ENCODE data around the gene MN1. TPM values are rescaled to one million over a fixed set of nuclear protein-coding genes. Genes with fewer than 3 reads are reported as not detected.

The MN1 gene
- total and polyA plus RNA-seq, 2 experiments from 2014 or later: 1.0 to 6.8 TPM

DNA sequence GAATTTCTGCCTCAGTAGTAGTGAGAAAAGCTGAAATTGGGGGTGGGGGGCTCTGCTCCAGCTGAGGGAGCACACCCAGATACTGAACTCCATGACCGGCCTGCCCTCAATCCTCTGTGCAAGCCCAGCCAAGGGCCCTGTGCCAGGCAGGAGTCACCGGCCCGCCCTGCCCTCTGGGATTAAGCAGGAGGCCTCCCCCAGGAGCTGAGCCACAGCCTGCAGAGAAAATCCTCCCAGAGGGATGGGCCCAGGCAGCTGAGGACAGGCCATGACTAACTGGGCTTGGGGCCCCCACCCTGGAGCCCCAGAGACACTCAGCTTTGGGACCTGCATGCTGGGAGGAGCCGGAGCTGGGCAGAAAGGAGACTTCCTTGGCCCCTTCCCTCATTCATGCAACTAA lies 48.8 kb downstream of the MN1 start (continued):
- TF ChIP-seq, protein P1, sequence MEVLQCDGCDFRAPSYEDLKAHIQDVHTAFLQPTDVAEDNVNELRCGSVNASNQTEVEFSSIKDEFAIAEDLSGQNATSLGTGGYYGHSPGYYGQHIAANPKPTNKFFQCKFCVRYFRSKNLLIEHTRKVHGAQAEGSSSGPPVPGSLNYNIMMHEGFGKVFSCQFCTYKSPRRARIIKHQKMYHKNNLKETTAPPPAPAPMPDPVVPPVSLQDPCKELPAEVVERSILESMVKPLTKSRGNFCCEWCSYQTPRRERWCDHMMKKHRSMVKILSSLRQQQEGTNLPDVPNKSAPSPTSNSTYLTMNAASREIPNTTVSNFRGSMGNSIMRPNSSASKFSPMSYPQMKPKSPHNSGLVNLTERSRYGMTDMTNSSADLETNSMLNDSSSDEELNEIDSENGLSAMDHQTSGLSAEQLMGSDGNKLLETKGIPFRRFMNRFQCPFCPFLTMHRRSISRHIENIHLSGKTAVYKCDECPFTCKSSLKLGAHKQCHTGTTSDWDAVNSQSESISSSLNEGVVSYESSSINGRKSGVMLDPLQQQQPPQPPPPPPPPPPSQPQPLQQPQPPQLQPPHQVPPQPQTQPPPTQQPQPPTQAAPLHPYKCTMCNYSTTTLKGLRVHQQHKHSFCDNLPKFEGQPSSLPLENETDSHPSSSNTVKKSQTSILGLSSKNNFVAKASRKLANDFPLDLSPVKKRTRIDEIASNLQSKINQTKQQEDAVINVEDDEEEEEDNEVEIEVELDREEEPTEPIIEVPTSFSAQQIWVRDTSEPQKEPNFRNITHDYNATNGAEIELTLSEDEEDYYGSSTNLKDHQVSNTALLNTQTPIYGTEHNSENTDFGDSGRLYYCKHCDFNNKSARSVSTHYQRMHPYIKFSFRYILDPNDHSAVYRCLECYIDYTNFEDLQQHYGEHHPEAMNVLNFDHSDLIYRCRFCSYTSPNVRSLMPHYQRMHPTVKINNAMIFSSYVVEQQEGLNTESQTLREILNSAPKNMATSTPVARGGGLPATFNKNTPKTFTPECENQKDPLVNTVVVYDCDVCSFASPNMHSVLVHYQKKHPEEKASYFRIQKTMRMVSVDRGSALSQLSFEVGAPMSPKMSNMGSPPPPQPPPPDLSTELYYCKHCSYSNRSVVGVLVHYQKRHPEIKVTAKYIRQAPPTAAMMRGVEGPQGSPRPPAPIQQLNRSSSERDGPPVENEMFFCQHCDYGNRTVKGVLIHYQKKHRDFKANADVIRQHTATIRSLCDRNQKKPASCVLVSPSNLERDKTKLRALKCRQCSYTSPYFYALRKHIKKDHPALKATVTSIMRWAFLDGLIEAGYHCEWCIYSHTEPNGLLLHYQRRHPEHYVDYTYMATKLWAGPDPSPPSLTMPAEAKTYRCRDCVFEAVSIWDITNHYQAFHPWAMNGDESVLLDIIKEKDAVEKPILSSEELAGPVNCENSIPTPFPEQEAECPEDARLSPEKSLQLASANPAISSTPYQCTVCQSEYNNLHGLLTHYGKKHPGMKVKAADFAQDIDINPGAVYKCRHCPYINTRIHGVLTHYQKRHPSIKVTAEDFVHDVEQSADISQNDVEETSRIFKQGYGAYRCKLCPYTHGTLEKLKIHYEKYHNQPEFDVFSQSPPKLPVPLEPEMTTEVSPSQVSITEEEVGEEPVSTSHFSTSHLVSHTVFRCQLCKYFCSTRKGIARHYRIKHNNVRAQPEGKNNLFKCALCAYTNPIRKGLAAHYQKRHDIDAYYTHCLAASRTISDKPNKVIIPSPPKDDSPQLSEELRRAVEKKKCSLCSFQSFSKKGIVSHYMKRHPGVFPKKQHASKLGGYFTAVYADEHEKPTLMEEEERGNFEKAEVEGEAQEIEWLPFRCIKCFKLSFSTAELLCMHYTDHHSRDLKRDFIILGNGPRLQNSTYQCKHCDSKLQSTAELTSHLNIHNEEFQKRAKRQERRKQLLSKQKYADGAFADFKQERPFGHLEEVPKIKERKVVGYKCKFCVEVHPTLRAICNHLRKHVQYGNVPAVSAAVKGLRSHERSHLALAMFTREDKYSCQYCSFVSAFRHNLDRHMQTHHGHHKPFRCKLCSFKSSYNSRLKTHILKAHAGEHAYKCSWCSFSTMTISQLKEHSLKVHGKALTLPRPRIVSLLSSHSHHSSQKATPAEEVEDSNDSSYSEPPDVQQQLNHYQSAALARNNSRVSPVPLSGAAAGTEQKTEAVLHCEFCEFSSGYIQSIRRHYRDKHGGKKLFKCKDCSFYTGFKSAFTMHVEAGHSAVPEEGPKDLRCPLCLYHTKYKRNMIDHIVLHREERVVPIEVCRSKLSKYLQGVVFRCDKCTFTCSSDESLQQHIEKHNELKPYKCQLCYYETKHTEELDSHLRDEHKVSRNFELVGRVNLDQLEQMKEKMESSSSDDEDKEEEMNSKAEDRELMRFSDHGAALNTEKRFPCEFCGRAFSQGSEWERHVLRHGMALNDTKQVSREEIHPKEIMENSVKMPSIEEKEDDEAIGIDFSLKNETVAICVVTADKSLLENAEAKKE (CRISPR knock-in tag; IDR thresholded peaks at IDR 0.05): no peak
- TF ChIP-seq CREB1 (CRISPR knock-in tag; IDR thresholded peaks at IDR 0.05; ENCODE audit: low read depth) (no peak), STAT1 (IDR thresholded peaks at IDR 0.05; ENCODE audit: unreplicated experiment) (no peak), EZH2phosphoT487 (IDR thresholded peaks at IDR 0.05; ENCODE audit: unreplicated experiment) (no peak), JUNB (IDR thresholded peaks at IDR 0.05; ENCODE audit: unreplicated experiment) (no peak)
- TF ChIP-seq, protein P2, sequence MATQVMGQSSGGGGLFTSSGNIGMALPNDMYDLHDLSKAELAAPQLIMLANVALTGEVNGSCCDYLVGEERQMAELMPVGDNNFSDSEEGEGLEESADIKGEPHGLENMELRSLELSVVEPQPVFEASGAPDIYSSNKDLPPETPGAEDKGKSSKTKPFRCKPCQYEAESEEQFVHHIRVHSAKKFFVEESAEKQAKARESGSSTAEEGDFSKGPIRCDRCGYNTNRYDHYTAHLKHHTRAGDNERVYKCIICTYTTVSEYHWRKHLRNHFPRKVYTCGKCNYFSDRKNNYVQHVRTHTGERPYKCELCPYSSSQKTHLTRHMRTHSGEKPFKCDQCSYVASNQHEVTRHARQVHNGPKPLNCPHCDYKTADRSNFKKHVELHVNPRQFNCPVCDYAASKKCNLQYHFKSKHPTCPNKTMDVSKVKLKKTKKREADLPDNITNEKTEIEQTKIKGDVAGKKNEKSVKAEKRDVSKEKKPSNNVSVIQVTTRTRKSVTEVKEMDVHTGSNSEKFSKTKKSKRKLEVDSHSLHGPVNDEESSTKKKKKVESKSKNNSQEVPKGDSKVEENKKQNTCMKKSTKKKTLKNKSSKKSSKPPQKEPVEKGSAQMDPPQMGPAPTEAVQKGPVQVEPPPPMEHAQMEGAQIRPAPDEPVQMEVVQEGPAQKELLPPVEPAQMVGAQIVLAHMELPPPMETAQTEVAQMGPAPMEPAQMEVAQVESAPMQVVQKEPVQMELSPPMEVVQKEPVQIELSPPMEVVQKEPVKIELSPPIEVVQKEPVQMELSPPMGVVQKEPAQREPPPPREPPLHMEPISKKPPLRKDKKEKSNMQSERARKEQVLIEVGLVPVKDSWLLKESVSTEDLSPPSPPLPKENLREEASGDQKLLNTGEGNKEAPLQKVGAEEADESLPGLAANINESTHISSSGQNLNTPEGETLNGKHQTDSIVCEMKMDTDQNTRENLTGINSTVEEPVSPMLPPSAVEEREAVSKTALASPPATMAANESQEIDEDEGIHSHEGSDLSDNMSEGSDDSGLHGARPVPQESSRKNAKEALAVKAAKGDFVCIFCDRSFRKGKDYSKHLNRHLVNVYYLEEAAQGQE (IDR thresholded peaks at IDR 0.05; ENCODE audit: unreplicated experiment): no peak
- TF ChIP-seq, protein P3, sequence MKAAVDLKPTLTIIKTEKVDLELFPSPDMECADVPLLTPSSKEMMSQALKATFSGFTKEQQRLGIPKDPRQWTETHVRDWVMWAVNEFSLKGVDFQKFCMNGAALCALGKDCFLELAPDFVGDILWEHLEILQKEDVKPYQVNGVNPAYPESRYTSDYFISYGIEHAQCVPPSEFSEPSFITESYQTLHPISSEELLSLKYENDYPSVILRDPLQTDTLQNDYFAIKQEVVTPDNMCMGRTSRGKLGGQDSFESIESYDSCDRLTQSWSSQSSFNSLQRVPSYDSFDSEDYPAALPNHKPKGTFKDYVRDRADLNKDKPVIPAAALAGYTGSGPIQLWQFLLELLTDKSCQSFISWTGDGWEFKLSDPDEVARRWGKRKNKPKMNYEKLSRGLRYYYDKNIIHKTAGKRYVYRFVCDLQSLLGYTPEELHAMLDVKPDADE (IDR thresholded peaks at IDR 0.05): no peak
- TF ChIP-seq, protein P4, sequence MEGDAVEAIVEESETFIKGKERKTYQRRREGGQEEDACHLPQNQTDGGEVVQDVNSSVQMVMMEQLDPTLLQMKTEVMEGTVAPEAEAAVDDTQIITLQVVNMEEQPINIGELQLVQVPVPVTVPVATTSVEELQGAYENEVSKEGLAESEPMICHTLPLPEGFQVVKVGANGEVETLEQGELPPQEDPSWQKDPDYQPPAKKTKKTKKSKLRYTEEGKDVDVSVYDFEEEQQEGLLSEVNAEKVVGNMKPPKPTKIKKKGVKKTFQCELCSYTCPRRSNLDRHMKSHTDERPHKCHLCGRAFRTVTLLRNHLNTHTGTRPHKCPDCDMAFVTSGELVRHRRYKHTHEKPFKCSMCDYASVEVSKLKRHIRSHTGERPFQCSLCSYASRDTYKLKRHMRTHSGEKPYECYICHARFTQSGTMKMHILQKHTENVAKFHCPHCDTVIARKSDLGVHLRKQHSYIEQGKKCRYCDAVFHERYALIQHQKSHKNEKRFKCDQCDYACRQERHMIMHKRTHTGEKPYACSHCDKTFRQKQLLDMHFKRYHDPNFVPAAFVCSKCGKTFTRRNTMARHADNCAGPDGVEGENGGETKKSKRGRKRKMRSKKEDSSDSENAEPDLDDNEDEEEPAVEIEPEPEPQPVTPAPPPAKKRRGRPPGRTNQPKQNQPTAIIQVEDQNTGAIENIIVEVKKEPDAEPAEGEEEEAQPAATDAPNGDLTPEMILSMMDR (conservative IDR thresholded peaks at IDR 0.05; ENCODE audit: low read depth in 2 of 2): no peak
